Neuron (in vitro differentiated cells): Measurements from ENCODE around the gene SSBP2.
"Not testable (repeated sequence)": the region's sequence is repeated elsewhere in the genome, so short reads cannot be mapped to it uniquely, and the experiment has no call there.

Experiments used
- H2AFZ ChIP-seq: one replicate; pipeline ENCODE4 v1.6.1; 2013; ENCODE audit warnings: low read depth, mild to moderate bottlenecking, inconsistent platforms, low read length, moderate library complexity
- H3K27me3 ChIP-seq: one replicate; pipeline ENCODE4 v1.6.1; 2013; ENCODE audit warnings: low read length; ENCODE audit not compliant: insufficient read depth
- H3K36me3 ChIP-seq: one replicate; pipeline ENCODE4 v1.6.1; 2013; ENCODE audit warnings: low read length; ENCODE audit not compliant: insufficient read depth
- H3K4me1 ChIP-seq: one replicate; pipeline ENCODE4 v1.6.1; 2013; ENCODE audit warnings: low read length; ENCODE audit not compliant: insufficient read depth
- H3K4me3 ChIP-seq: 2 replicates; pipeline ENCODE4 v1.5.1; 2013; ENCODE audit warnings: mild to moderate bottlenecking, low read length, moderate library complexity
- H3K9me3 ChIP-seq: one replicate; pipeline ENCODE4 v1.6.1; 2013; ENCODE audit warnings: low read length

Gene SSBP2

GRCh38 chr5:81717860-81718259 is 33.0 kb downstream of the SSBP2 start:
- Histone ChIP-seq H3K4me3 (no peak overlapping the region), H3K27me3 (no peaks in the 10 kb centered on the region), H3K9me3 (no peaks in the 10 kb centered on the region)

DNA sequence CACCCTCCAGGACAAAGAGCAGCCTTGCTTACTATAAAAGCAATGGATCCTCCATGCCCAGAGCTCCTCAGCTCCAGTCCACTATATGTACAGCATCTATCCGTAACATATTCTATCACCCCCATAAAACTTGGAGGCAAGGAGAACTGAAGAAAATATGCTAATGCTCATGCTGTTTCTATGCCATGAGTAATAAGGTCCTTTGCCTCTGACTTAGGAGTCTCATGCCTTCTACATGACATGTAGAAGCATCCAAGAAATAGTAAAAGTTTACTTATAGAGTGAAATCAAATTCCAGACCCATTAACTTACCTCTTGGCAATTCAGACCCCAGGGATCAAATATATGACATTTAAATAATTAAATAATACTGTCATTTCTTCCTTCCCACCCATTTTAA is 33.7 kb downstream of the SSBP2 start:
- H2AFZ ChIP-seq = no peak overlapping the region
- no peaks in the 10 kb centered on the region for H3K9me3 ChIP-seq
- H3K27me3 ChIP-seq = no peaks in the 10 kb centered on the region
- no peak overlapping the region for H3K4me3 ChIP-seq
- H3K36me3 ChIP-seq = peaks cover 2% of the 10 kb centered on the region
- no peaks in the 10 kb centered on the region for H3K4me1 ChIP-seq

More at GRCh38 chr5:81717860-81718259, 33.0 kb downstream of the SSBP2 start:
- Histone ChIP-seq H2AFZ (no peak overlapping the region), H3K36me3 (peaks cover 2% of the 10 kb centered on the region), H3K4me1 (no peaks in the 10 kb centered on the region)

GRCh38 chr5:81714076-81714475 is 36.8 kb downstream of the SSBP2 start:
- H2AFZ ChIP-seq, H3K27me3 ChIP-seq, H3K4me1 ChIP-seq, H3K4me3 ChIP-seq, H3K9me3 ChIP-seq, H3K36me3 ChIP-seq: not testable (repeated sequence)

- no peak overlapping the region for H2AFZ ChIP-seq
Measured at GRCh38 chr5:81708889-81709288, 42.0 kb downstream of the SSBP2 start.

DNA sequence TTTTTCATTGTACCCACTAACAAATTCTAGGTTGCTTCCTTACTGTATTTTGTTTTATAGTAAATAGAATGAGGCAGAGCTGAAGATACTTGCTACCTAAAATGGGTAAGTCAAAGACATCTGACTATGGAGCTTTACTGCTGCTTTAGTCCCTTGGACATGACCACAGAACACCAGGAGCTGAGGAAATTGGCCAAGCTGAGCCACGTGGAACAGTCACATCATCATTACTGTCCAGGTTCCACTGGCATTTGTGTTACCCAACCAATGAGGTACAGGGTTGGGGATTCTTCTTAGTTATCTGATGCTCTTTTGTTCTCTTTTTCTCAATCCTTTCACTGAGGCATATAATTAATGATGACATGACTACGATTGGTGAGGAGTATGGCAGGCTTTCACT is 47.1 kb downstream of the SSBP2 start:
- Histone ChIP-seq H3K27me3 (no peaks in the 10 kb centered on the region), H3K4me3 (no peak overlapping the region), H3K4me1 (no peaks in the 10 kb centered on the region), H2AFZ (no peak overlapping the region), H3K36me3 (peaks cover 18% of the 10 kb centered on the region), H3K9me3 (peaks cover 16% of the 10 kb centered on the region)

More at GRCh38 chr5:81708889-81709288, 42.0 kb downstream of the SSBP2 start:
- Histone ChIP-seq H3K9me3 (no peaks in the 10 kb centered on the region), H3K4me3 (no peak overlapping the region), H3K4me1 (no peaks in the 10 kb centered on the region), H3K27me3 (no peaks in the 10 kb centered on the region), H3K36me3 (peaks cover 8% of the 10 kb centered on the region)

- Histone ChIP-seq H3K27me3 (no peaks in the 10 kb centered on the region), H3K4me1 (no peaks in the 10 kb centered on the region), H3K9me3 (peaks cover 18% of the 10 kb centered on the region), H3K4me3 (no peak overlapping the region), H3K36me3 (peaks cover 22% of the 10 kb centered on the region), H2AFZ (no peak overlapping the region)
Measured at GRCh38 chr5:81700166-81700565, 50.7 kb downstream of the SSBP2 start.

DNA sequence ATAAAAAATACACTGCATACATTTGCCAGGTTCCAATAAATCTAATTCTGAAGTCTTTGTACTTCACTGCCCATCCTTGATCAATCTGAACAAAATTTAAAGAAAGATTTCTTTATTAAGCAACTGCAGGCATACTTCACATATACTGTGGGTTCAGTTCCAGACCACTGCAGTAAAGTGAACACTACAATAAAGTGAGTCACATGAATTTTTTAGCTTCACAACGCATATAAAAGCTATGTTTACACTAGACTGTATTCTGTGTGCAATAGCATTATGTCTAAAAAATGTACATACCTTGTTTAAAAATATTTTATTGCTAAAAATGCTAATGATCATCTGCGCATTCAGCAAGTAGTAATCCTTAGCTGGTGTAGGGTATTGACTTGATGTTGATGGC is 52.1 kb downstream of the SSBP2 start:
- H3K36me3 ChIP-seq = peaks cover 22% of the 10 kb centered on the region
- no peaks in the 10 kb centered on the region for H3K4me1 ChIP-seq
- no peaks in the 10 kb centered on the region for H3K27me3 ChIP-seq
- no peak overlapping the region for H3K4me3 ChIP-seq
- H3K9me3 ChIP-seq = peaks cover 18% of the 10 kb centered on the region
- H2AFZ ChIP-seq = no peak overlapping the region

DNA sequence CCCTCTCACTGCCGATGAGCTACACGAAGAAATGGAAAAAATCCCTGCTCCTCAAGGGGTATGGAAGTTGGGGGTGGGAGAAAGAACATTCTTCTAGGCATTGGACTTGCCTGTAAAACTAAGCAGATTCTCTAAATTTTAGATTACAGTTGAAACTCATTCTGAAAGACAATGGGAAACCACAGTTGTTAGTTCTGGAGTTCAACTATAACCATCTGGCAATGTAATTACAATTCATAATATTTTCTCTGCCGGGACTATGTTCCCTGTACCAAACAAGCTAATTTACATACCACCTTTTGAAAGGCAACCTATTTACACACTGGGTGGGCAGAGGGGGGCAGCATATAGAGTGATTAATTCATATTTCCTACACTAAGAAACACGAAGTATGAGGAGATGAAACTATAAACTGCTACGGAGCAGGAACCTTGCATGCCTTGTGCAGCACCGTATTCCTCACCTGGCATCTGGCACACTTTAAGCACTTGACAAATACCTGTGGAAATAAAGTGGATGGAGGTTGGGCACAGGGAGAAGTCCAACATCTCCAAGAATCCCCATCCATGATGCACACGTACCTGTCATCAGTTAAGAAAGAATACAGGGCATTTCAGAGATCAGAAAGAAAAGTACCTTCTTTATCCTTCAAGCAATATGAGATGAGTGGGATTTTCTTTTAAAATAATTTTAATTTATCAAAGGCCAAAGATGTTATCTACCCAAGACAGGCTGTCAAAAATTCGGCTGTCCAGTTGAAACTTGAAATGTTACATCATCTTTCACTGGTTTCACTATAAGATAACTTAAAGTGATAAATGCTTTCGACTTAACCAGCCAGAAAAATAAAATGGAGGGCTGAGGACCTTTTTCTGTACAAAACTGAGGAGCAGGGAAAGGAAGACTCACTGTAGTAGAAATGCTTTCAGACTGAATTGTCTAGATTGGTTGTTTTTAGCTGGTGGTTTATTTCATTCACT is 54.2 kb downstream of the SSBP2 start:
- Histone ChIP-seq H3K9me3 (peaks cover 21% of the 10 kb centered on the region), H3K36me3 (peaks cover 22% of the 10 kb centered on the region), H2AFZ (no peak overlapping the region)

GRCh38 chr5:81694726-81695125 is 56.2 kb downstream of the SSBP2 start:
- no peaks in the 10 kb centered on the region for H3K27me3 ChIP-seq
- H3K9me3 ChIP-seq = peaks cover 12% of the 10 kb centered on the region
- no peak overlapping the region for H3K4me3 ChIP-seq
- H3K4me1 ChIP-seq = no peaks in the 10 kb centered on the region
- H3K36me3 ChIP-seq = peaks cover 16% of the 10 kb centered on the region
- H2AFZ ChIP-seq = no peak overlapping the region

More for the DNA sequence above, 54.2 kb downstream of the SSBP2 start:
- Histone ChIP-seq H3K4me3 (no peak overlapping the region), H3K4me1 (no peaks in the 10 kb centered on the region), H3K27me3 (no peaks in the 10 kb centered on the region)

DNA sequence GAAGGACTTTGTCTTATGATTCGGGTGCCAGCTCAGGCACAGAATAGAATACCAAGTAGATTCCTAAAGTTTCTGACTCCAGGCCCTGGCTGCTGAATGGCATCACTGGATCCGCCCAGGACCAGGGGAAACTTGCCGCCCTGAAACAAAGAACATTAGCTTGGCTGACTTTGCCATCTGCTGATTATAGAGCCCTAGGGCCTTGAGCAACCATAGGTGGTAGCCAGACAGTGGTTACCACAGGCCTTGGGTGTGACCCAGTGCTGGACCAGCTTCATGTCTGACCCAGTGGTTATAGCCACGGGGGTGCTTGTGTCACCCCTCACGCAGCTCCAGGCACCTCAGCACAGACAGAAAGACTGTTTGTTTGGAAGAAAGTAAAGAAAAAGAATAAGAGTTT is 62.7 kb downstream of the SSBP2 start:
- peaks cover 27% of the 10 kb centered on the region for H3K9me3 ChIP-seq
- H3K4me3 ChIP-seq = no peak overlapping the region
- peaks cover 15% of the 10 kb centered on the region for H3K36me3 ChIP-seq
- H3K27me3 ChIP-seq = no peaks in the 10 kb centered on the region
- H2AFZ ChIP-seq = no peak overlapping the region
- H3K4me1 ChIP-seq = no peaks in the 10 kb centered on the region

DNA sequence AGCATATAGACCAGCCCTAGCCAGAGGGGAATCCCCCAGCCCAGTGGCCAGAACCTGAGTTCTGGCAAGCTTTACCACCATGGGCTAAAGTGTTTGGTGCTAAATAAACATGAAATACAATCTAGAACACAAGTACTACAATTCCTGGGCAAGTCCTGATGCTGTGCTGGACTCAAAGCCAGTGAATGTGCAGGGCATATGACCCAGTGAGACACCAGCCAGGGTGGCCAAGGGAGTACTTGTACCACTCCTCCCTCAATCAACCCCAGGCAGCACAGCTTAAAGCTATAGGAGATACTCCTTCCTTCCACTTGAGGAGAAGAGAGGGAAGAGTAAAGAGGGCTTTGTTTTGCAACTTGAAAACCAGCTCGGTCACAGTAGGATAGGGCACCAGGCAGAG is 63.6 kb downstream of the SSBP2 start:
- H3K27me3 ChIP-seq = no peaks in the 10 kb centered on the region
- H3K4me1 ChIP-seq = no peaks in the 10 kb centered on the region
- H3K9me3 ChIP-seq = peaks cover 24% of the 10 kb centered on the region
- H2AFZ ChIP-seq = no peak overlapping the region
- H3K4me3 ChIP-seq = no peak overlapping the region
- peaks cover 15% of the 10 kb centered on the region for H3K36me3 ChIP-seq

DNA sequence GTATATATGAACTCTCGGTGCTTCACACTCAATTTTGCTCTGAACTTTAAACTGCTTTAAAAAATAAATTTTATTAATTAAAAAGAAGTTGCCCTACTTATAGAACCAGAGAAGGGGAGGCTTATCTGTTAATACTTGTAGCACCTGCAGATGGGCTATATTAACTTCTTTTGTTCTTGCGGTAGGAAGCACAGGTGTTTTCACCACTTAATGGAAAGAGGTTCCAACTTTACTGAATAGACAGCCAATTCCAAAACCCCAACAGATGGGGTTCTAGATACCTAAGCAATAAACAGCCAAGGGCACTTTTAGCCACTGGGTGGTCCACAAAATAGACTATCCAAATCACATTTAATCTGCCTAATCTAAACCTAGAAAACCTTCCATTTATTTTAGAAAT is 65.4 kb downstream of the SSBP2 start:
- H3K9me3 ChIP-seq = peaks cover 24% of the 10 kb centered on the region
- no peaks in the 10 kb centered on the region for H3K27me3 ChIP-seq
- no peak overlapping the region for H2AFZ ChIP-seq

DNA sequence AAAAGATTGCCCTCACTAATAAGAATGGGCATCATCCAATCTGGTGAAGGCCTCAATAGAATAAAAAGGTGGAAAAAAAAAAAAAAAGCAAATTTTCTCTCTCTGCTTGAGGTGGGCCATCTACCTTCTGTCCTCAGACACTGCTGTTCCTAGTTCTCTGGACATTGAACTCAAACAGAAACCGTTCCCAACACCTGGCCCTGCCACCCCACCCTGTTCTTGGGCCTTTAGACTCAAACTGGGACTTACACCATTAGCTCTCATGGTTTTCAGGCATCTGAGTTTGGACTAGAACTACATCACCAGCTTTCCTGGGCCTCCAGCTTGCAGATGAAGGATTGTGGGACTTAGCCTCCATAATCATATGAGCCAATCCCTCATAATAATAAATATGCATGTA is 71.0 kb downstream of the SSBP2 start:
- Histone ChIP-seq H2AFZ (no peak overlapping the region), H3K36me3 (peaks cover 2% of the 10 kb centered on the region)

More for the DNA sequence above, 65.4 kb downstream of the SSBP2 start:
- H3K4me1 ChIP-seq = no peaks in the 10 kb centered on the region
- no peak overlapping the region for H3K4me3 ChIP-seq
- peaks cover 15% of the 10 kb centered on the region for H3K36me3 ChIP-seq

More for the DNA sequence above, 71.0 kb downstream of the SSBP2 start:
- no peaks in the 10 kb centered on the region for H3K27me3 ChIP-seq
- no peaks in the 10 kb centered on the region for H3K4me1 ChIP-seq
- H3K9me3 ChIP-seq = peaks cover 11% of the 10 kb centered on the region
- H3K4me3 ChIP-seq = no peak overlapping the region
